Small intestine (tissue), 7 donors: ENCODE data around the gene C11orf71. TPM values are rescaled to one million over a fixed set of nuclear protein-coding genes. Genes with fewer than 3 reads are reported as not detected.

Experiments used
- DNase-seq, 2 donors: peaks; one replicate each; pipeline versions ENCODE4 v3.0.0 to v3.0.0-alpha.2; 2013
- FAIRE-seq: peaks from 2 replicates; lab custom pipeline; 2012; peaks lifted over from hg19 to GRCh38; lab: Jason Lieb, UNC
- H3K27ac ChIP-seq, 3 donors: one replicate each; pipeline ENCODE4 v1.5.1; 2013; ENCODE audit warnings: low read length in 2 of 3, mild to moderate bottlenecking in 2 of 3, control low read depth in 1 of 3, inconsistent platforms in 1 of 3, low read depth in 1 of 3, moderate library complexity in 1 of 3
- H3K27me3 ChIP-seq, 3 donors: one replicate each; pipeline ENCODE4 v1.6.1; 2013; ENCODE audit warnings: low read length in 3 of 3, inconsistent platforms in 1 of 3; ENCODE audit not compliant: control insufficient read depth in 3 of 3, insufficient read depth in 3 of 3
- H3K36me3 ChIP-seq, 3 donors: one replicate each; pipeline ENCODE4 v1.6.1; 2013; ENCODE audit warnings: low read length in 3 of 3, inconsistent platforms in 1 of 3, low read depth in 1 of 3, mild to moderate bottlenecking in 1 of 3, moderate library complexity in 1 of 3; ENCODE audit not compliant: control insufficient read depth in 3 of 3, insufficient read depth in 2 of 3
- H3K4me1 ChIP-seq, 3 donors: one replicate each; pipeline ENCODE4 v1.6.1; 2013; ENCODE audit warnings: low read length in 2 of 3, inconsistent platforms in 1 of 3, low read depth in 1 of 3, mild to moderate bottlenecking in 1 of 3, moderate library complexity in 1 of 3; ENCODE audit not compliant: control insufficient read depth in 3 of 3, insufficient read depth in 2 of 3
- H3K4me3 ChIP-seq, 3 donors: one replicate each; pipeline ENCODE4 v1.5.1; 2013; ENCODE audit warnings: low read length in 3 of 3, control low read depth in 1 of 3, inconsistent platforms in 1 of 3, low read depth in 1 of 3, mild to moderate bottlenecking in 1 of 3, moderate library complexity in 1 of 3
- H3K9me3 ChIP-seq, 2 donors: one replicate each; pipeline ENCODE4 v1.6.1; 2013; ENCODE audit warnings: low read depth in 1 of 2, low read length in 1 of 2; ENCODE audit not compliant: control insufficient read depth in 2 of 2, insufficient read depth in 1 of 2
- WGBS, 3 donors: extraction: QIAGEN DNeasy Blood & Tissue Kit; methylation state at CpG; one replicate each; pipeline ENCODE4 v1.1.7; 2013; 5-methylcytosine and 5-hydroxymethylcytosine counted together
- polyA plus RNA-seq, 4 donors: library from polyadenylated mRNA; stranded (reverse) in 3 of 4; unstranded in 1 of 4; fragments of 200-250 nt in 3 of 4; fragments of 120-200 nt in 1 of 4; gene quantifications; one replicate each; pipeline versions ENCODE4 v1.2.1 to v1.2.3, GENCODE V29; 2013
- donor health status: healthy with polysubstance abuse.
- donor health status: control.
- donor health status: control.
- donor health status: Bipolar disorder and iron deficiency.
- donor health status: healthy.

C11orf71 gene
- polyA plus RNA-seq, 4 donors, result 9.3 to 12.1 (median 10.9) TPM

DNA sequence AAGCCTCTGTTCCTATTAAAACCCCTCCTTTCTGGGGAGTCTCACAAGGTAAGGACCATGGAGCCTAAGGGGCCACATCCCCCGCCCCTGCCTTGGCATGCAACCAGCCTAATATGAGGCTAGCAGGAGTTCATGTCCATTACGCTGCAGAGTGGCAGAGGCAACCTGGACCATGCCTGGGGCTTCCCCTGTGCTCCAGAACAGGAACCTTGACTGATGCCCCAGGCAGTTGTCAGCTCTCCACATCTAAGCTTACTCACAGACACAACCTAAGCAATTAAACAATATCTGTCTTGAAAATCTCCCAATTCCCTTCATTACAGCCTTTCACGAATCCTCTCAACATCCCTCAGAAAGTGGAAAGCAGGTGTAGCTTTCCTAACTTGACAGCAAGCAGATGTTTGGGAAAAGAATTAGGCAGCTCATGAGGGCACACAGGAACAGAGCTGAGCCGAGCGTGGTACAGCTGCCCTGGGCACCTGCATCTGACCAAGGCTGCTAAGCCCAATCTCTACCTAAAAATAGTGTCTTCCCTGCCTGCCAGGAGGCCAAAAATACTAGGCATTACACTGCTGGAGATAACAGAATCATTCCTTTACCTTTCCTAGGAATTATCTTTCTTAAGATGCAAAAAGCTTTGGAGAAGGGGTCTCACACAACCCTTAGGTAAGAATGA, 20.8 kb downstream of the C11orf71 start:
- FAIRE-seq (no peak), DNase-seq (no peak)
- WGBS, 3 donors, result 81 to 90% (median 87%) methylated on average over 5 of the region's 5 CpGs
- Histone ChIP-seq H3K4me3 (no peak overlapping the region), H3K4me1 (no peaks in the 10 kb centered on the region), H3K36me3 (no peaks in the 10 kb centered on the region), H3K27me3 (peaks cover 0 to 5% (median 4%) of the 10 kb centered on the region in 3 donors), H3K9me3 (no peaks in the 10 kb centered on the region), H3K27ac (no peak overlapping the region)

DNA sequence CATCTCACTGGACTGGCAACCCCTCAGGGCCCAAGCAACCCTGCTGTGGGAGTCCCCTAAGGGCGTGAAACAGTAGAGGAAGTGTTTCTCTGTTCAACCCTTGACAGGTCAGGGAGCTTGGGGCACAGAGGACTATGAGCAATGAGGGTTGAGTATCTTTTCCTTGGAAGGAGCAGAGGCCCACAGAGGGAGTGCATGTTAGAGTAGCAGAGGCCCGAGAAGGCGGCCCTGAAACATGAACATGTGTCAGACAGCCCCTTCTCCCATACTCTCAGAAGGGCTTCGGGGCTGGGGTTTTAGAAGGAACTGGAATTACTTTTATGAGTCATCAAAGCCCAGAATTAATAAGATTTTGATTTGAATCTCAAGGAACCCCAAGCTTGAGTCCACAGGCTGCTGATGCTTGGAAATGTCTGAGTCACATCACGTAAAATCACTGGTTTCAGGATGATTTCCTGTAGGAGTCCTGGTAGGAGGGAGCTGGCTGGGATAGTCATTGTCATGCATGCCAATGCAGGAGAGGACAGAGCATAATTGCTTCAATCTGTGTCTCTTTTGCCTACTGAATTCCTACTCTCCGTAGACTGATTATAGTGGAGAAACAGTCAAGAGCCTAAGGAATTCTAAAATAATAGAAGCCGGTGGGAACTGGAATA, 22.6 kb downstream of the C11orf71 start:
- Histone ChIP-seq H3K27ac (no peak overlapping the region), H3K36me3 (no peaks in the 10 kb centered on the region), H3K27me3 (peaks cover 0 to 7% (median 5%) of the 10 kb centered on the region in 3 donors), H3K4me1 (no peaks in the 10 kb centered on the region), H3K4me3 (no peak overlapping the region), H3K9me3 (no peaks in the 10 kb centered on the region)
- 77 to 83% (median 83%) methylated on average over 7 of the region's 7 CpGs for WGBS, 3 donors
- DNase-seq, result no peak
- FAIRE-seq, result no peak

DNA sequence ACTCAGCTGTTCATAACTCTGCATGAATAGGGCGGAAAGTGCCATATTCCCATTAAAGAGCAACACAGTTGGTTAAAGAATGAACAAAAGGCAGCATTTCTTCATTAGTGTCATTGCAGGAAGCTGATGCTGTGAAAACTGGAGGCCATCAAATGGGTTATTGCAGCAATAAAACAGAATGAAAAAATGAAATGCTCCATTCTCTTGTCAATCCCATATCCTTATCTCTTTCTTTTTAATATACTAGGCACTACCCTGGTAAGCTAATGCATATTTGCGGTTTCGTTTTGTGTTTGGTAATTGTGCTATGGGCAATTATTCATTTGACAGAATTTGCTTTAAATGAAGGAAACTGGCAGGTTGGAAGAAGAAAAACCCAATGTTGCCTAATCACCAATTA, 25.3 kb downstream of the C11orf71 start:
- FAIRE-seq (no peak), DNase-seq (no peak)
- Histone ChIP-seq H3K9me3 (no peaks in the 10 kb centered on the region), H3K36me3 (no peaks in the 10 kb centered on the region), H3K27ac (no peak overlapping the region), H3K4me1 (no peaks in the 10 kb centered on the region), H3K27me3 (peaks cover 0 to 7% (median 2%) of the 10 kb centered on the region in 3 donors), H3K4me3 (no peak overlapping the region)
- 83 to 88% (median 84%) methylated on average over 3 of the region's 3 CpGs for WGBS, 3 donors

DNA sequence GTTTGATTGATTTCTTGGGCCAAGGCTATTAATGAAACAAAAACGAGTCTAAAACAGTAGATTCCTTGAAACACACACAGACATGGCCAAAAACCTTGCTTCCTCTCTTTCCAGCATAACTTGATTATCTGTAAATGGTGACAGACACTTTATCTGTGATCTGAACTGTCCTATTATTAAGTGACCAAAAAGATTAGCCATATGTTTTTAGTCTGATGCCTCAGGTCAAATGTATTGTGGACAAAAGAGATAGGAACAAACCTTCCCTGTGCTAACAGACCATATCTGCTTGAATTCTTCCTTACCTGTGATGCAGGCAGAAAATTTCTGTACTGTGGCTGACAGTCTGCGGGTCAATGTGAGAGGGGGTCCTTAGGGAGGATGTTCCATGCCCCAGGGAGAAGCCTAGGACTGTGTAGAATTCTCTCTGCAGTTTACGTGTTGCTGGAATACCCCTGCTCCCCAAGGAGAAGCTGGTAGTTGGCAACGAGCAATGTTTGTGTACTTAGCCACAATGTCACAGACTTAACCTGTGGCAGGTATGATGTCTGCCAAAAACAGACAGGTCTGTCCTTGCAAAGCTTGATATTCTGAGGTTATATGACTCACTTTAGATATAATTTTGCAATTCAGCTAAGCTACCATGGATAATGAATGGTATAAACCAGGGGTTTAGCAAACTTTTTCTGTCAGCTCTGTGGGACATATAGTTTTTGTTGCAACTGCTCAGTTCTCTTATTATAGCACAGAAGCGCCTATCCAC, 31.2 kb downstream of the C11orf71 start:
- FAIRE-seq, result no peak
- 58 to 77% (median 59%) methylated on average over 5 of the region's 5 CpGs for WGBS, 3 donors
- Histone ChIP-seq H3K4me3 (no peak overlapping the region), H3K4me1 (no peaks in the 10 kb centered on the region), H3K9me3 (no peaks in the 10 kb centered on the region), H3K27ac (no peak overlapping the region), H3K36me3 (no peaks in the 10 kb centered on the region), H3K27me3 (no peaks in the 10 kb centered on the region)
- no peak for DNase-seq

DNA sequence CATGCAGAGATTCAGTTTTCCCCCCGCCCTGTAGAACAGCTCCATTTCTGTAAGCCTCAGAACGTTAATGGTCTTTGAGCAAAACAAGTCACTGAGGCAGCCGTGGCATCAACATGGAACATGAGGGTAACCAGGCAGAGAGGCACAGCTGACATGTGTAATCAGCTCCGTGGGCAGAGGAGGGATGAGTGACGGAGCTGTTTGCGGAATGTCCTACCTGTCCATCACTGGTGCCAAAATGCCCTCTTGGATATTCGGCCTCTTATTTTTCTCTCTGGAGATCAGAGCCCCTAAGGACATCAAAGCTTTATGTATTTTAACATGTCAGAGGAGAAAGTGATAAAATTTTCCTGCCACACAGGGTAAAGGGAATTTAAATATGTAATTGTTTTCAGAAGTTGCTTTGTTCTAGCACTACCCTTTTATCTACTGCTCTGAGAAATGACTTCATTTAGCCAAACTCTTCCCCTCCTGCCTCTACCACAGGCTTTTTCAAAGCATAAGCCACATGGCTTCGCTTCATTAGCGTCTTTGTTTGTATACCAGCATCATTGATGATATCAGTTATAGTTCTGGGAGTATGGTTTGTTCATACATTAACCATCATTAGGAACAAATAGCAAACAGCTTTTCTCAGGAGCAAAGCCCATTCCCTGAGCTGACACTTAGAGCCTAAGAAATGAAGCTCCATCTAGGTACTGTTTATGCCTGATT, 32.9 kb downstream of the C11orf71 start:
- WGBS, 3 donors, result 65 to 68% (median 65%) methylated on average over 9 of the region's 9 CpGs
- no peak for FAIRE-seq

DNA sequence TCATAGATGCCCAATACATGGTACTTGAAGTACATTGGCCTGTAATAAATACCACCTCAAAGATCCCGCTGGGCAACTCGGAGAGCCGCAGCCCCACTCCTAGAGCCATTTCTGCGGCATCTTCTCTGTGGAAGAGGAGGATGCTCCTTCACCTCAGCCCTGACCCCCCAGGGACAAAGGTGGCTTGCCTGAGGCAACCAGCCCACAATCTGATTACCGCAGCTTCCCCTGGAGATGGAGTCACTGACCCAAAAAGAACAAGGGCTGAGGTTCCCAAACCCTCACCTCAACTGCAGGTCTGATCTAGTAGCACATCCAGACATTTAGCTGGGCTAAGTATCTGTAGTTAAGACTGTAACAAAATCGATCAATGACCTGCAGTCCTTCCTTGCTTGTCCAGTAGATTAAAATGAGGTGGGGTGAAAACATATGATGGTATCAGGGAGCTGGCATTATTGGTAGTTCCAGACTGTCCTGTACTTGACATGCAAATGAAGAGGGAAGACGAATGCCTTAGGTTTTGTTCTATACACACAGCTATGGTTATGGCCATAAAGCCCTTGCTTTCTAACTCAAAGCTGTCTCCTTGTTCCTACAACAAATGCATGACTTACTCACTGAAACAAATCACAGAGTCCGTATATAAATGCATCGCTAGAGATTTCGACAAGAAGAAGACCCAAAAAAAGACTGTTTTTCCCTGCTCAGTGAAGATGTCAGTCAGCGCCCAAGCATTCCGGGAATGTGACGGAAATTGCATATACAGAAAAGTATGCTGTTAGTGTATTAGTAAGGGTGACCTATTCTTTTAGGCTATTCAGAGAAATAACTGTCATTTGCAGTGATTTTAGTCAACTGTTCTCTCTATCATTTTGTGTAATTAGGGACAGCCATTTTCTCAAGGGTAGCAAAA, 33.7 kb downstream of the C11orf71 start:
- WGBS, 3 donors, result 73 to 85% (median 84%) methylated on average over 13 of the region's 13 CpGs
- Histone ChIP-seq H3K4me3 (no peak overlapping the region), H3K9me3 (no peaks in the 10 kb centered on the region), H3K36me3 (no peaks in the 10 kb centered on the region), H3K4me1 (no peaks in the 10 kb centered on the region), H3K27me3 (no peaks in the 10 kb centered on the region), H3K27ac (no peak overlapping the region)
- DNase-seq (no peak), FAIRE-seq (no peak)

More for the DNA sequence above, 32.9 kb downstream of the C11orf71 start:
- Histone ChIP-seq H3K9me3 (no peaks in the 10 kb centered on the region), H3K36me3 (no peaks in the 10 kb centered on the region), H3K4me3 (no peak overlapping the region), H3K27me3 (no peaks in the 10 kb centered on the region), H3K27ac (no peak overlapping the region), H3K4me1 (no peaks in the 10 kb centered on the region)
- no peak for DNase-seq

DNA sequence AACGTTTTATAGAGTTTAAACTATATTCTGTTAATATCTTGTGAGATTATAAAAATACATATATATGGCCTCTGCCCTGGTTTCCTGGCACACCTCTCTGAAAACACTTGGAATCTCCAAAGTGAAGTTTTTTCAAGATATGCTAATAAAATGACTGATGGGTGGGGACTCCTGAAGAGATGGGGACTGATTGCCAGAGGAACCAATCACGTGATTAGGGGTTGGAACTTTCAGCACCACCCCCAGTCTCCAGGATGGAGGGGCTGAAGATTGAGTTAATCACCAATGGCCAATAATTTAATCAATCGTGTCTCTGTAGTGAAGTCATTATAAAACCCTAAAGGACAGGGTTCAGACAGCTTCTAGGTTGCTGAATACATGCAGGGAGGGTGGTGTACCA, 37.4 kb downstream of the C11orf71 start:
- no peaks in the 10 kb centered on the region for H3K36me3 ChIP-seq
- no peak for DNase-seq
- 33 to 63% (median 45%) methylated on average over 3 of the region's 3 CpGs for WGBS, 3 donors
- no peak overlapping the region for H3K27ac ChIP-seq
- no peaks in the 10 kb centered on the region for H3K4me1 ChIP-seq
- H3K4me3 ChIP-seq, result no peak overlapping the region
- no peak for FAIRE-seq
- no peaks in the 10 kb centered on the region for H3K27me3 ChIP-seq
- no peaks in the 10 kb centered on the region for H3K9me3 ChIP-seq
